CD14-positive monocyte (primary cell): ENCODE measurements around the gene SIX5. TPM values are rescaled to one million over a fixed set of nuclear protein-coding genes. Genes with fewer than 3 reads are reported as not detected.

Experiments used
- DNase-seq, 3 donors: peaks; one replicate each; pipeline ENCODE4 v3.0.0-alpha.2; 2011 to 2022
- H2AFZ ChIP-seq: 2 replicates; pipeline ENCODE4 v1.6.0; 2012; ENCODE audit warnings: mild to moderate bottlenecking, low read depth, low read length, inconsistent platforms; ENCODE audit not compliant: insufficient read depth, poor library complexity, severe bottlenecking
- H3K27ac ChIP-seq, 2 donors: 1 replicate in 1 of 2; 2 replicates in 1 of 2; pipeline ENCODE4 v1.5.1; 2012 to 2013; ENCODE audit warnings: low read length in 2 of 2, control low read depth in 1 of 2, inconsistent platforms in 1 of 2, low read depth in 1 of 2, mild to moderate bottlenecking in 1 of 2
- H3K27me3 ChIP-seq, 2 donors: one replicate each; pipeline versions ENCODE4 v1.6.0 to v1.6.1; 2011 to 2013; ENCODE audit warnings: low read length in 2 of 2; ENCODE audit not compliant: control insufficient read depth in 2 of 2, insufficient read depth in 2 of 2
- H3K36me3 ChIP-seq, 2 donors: replicated peaks in 1 of 2; 1 replicate in 1 of 2; 2 replicates in 1 of 2; pipeline versions ENCODE4 v1.5.1 to v1.6.1; 2012 to 2013; ENCODE audit warnings: low read length in 2 of 2, control low read depth in 1 of 2, inconsistent platforms in 1 of 2, mild to moderate bottlenecking in 1 of 2; ENCODE audit not compliant: insufficient read depth in 2 of 2, control insufficient read depth in 1 of 2
- H3K4me1 ChIP-seq, 2 donors: 1 replicate in 1 of 2; 2 replicates in 1 of 2; pipeline versions ENCODE4 v1.5.1 to v1.6.1; 2012 to 2013; ENCODE audit warnings: low read length in 2 of 2, control low read depth in 1 of 2, inconsistent platforms in 1 of 2, mild to moderate bottlenecking in 1 of 2, moderate library complexity in 1 of 2; ENCODE audit not compliant: insufficient read depth in 2 of 2, control insufficient read depth in 1 of 2
- H3K4me2 ChIP-seq: replicated peaks from 2 replicates; pipeline ENCODE3; 2012; ENCODE audit warnings: low read length, moderate library complexity, mild to moderate bottlenecking; ENCODE audit not compliant: poor library complexity, severe bottlenecking; ENCODE audit errors: extremely low read depth
- H3K4me3 ChIP-seq, 3 experiments: fragments of 200-600 bp in 1 of 3; sonication (generic) in 1 of 3; replicated peaks in 1 of 3; 1 replicate in 2 of 3; 2 replicates in 1 of 3; pipeline ENCODE4 v1.5.1; 2011 to 2013; ENCODE audit warnings: low read length in 3 of 3, mild to moderate bottlenecking in 3 of 3, control low read depth in 2 of 3, low read depth in 2 of 3, inconsistent platforms in 1 of 3, moderate library complexity in 1 of 3
- H3K79me2 ChIP-seq: 2 replicates; pipeline ENCODE4 v1.6.0; 2012; ENCODE audit warnings: mild to moderate bottlenecking, control low read depth, inconsistent platforms, low read length, moderate library complexity; ENCODE audit not compliant: insufficient read depth
- H3K9ac ChIP-seq: 2 replicates; pipeline ENCODE4 v1.6.0; 2017; ENCODE audit warnings: low read length, mild to moderate bottlenecking; ENCODE audit not compliant: insufficient read depth, poor library complexity, severe bottlenecking
- H3K9me3 ChIP-seq, 2 donors: replicated peaks in 1 of 2; 1 replicate in 1 of 2; 2 replicates in 1 of 2; pipeline versions ENCODE4 v1.5.1 to v1.6.1; 2012 to 2013; ENCODE audit warnings: low read length in 2 of 2, control low read depth in 1 of 2; ENCODE audit not compliant: control insufficient read depth in 1 of 2, insufficient read depth in 1 of 2
- H4K20me1 ChIP-seq: 2 replicates; pipeline ENCODE4 v1.6.0; 2012; ENCODE audit warnings: mild to moderate bottlenecking, low read length, control low read depth, moderate library complexity; ENCODE audit not compliant: insufficient read depth
- H3K27ac Mint-ChIP-seq, 7 donors: one replicate each; pipeline ENCODE4 v1.8.0; 2020; ENCODE audit warnings: mild to moderate bottlenecking in 7 of 7, mixed read lengths in 7 of 7, moderate library complexity in 6 of 7, inconsistent platforms in 2 of 7
- H3K27me3 Mint-ChIP-seq, 3 donors: one replicate each; pipeline ENCODE4 v1.8.0; 2021 to 2022; ENCODE audit warnings: low read depth in 3 of 3, mild to moderate bottlenecking in 3 of 3, mixed read lengths in 3 of 3, moderate library complexity in 3 of 3, inconsistent platforms in 1 of 3
- H3K36me3 Mint-ChIP-seq, 2 donors: one replicate each; pipeline ENCODE4 v1.8.0; 2020; ENCODE audit warnings: mixed read lengths in 2 of 2, inconsistent platforms in 1 of 2, mild to moderate bottlenecking in 1 of 2
- H3K4me1 Mint-ChIP-seq: one replicate; pipeline ENCODE4 v1.8.0; 2020; ENCODE audit warnings: mild to moderate bottlenecking, mixed read lengths
- H3K4me3 Mint-ChIP-seq, 2 donors: one replicate each; pipeline ENCODE4 v1.8.0; 2020; ENCODE audit warnings: mild to moderate bottlenecking in 2 of 2, mixed read lengths in 2 of 2, moderate library complexity in 1 of 2
- H3K9me3 Mint-ChIP-seq, 7 donors: one replicate each; pipeline ENCODE4 v1.8.0; 2020 to 2022; ENCODE audit warnings: mixed read lengths in 7 of 7, mild to moderate bottlenecking in 6 of 7, moderate library complexity in 6 of 7, inconsistent platforms in 2 of 7
- WGBS: methylation state at CpG from one replicate; pipeline ENCODE4 v1.1.5; 2013; ENCODE audit warnings: missing lambda C conversion rate; ENCODE audit not compliant: insufficient coverage; 5-methylcytosine and 5-hydroxymethylcytosine counted together
- intact Hi-C, 2 donors: fragments of 100-400 bp; cut with micrococcal nuclease; formaldehyde crosslinking; loops; one replicate each; pipeline versions ENCODE4 v1.15.0 to v1.15.1; 2023
- polyA plus RNA-seq, 3 donors: library from polyadenylated mRNA; depleted of rRNA in 1 of 3; unstranded in 2 of 3; stranded (reverse) in 1 of 3; fragments of 300-500 nt in 2 of 3; fragments of >200 nt in 1 of 3; fragmentation: Illumina TruSeq in 2 of 3; gene quantifications; 1 replicate in 2 of 3; 2 replicates in 1 of 3; pipeline ENCODE4 v1.2.3, GENCODE V29; 2012 to 2021
- TF ChIP-seq, protein P1 (sequence below): fragments of 200-600 bp; IDR thresholded peaks from one replicate; pipeline ENCODE4 v1.8.0; 2022; ENCODE audit warnings: antibody characterized with exemption, mild to moderate bottlenecking

SIX5 gene
- polyA plus RNA-seq, 3 donors = 0.04 TPM; not detected in 2

DNA sequence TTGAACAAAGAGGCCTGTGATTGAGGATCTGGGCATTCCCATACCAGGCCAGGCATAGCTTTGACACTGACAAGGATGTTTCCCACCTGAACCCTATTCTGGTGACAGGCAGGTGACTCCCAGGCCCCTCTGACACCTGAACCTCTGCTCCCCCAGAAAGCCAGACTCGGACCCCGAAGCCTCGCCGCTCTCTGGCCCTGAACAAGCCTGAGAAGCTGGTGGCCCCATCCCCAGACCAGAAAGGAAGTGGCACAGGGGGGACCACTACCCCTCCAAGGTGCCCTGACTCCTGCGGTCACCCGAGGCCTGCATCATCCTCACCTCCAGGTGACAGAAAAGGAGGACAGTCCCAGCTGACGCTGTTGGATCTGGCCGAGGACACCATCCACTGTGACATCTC, 14.7 kb downstream of the SIX5 start:
- no peaks in the 10 kb centered on the region for H3K36me3 Mint-ChIP-seq
- H3K27me3 Mint-ChIP-seq = peaks cover 31 to 47% (median 37%) of the 10 kb centered on the region in 3 donors
- WGBS = 98% methylated on average over 8 of the region's 8 CpGs
- H3K27ac ChIP-seq = no peak overlapping the region
- H3K4me2 ChIP-seq = no peak overlapping the region
- no peak overlapping the region for H3K4me3 ChIP-seq
- H3K9me3 ChIP-seq = no peaks in the 10 kb centered on the region
- TF ChIP-seq, protein P1, sequence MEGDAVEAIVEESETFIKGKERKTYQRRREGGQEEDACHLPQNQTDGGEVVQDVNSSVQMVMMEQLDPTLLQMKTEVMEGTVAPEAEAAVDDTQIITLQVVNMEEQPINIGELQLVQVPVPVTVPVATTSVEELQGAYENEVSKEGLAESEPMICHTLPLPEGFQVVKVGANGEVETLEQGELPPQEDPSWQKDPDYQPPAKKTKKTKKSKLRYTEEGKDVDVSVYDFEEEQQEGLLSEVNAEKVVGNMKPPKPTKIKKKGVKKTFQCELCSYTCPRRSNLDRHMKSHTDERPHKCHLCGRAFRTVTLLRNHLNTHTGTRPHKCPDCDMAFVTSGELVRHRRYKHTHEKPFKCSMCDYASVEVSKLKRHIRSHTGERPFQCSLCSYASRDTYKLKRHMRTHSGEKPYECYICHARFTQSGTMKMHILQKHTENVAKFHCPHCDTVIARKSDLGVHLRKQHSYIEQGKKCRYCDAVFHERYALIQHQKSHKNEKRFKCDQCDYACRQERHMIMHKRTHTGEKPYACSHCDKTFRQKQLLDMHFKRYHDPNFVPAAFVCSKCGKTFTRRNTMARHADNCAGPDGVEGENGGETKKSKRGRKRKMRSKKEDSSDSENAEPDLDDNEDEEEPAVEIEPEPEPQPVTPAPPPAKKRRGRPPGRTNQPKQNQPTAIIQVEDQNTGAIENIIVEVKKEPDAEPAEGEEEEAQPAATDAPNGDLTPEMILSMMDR = no peak
- H3K27ac Mint-ChIP-seq = no peak overlapping the region
- H3K4me1 Mint-ChIP-seq = no peaks in the 10 kb centered on the region
- H3K4me1 ChIP-seq = no peaks in the 10 kb centered on the region
- no peak overlapping the region for H3K9ac ChIP-seq
- no peak overlapping the region for H2AFZ ChIP-seq
- H3K4me3 Mint-ChIP-seq = no peak overlapping the region
- DNase-seq = no peak
- no peaks in the 10 kb centered on the region for H3K79me2 ChIP-seq
- H3K9me3 Mint-ChIP-seq = peaks cover 0 to 8% (median 0%) of the 10 kb centered on the region in 7 donors
- H4K20me1 ChIP-seq = no peaks in the 10 kb centered on the region
- H3K27me3 ChIP-seq = peaks cover 0 to 7% of the 10 kb centered on the region in 2 donors
- intact Hi-C loops = no loop called here
- H3K36me3 ChIP-seq = no peaks in the 10 kb centered on the region

DNA sequence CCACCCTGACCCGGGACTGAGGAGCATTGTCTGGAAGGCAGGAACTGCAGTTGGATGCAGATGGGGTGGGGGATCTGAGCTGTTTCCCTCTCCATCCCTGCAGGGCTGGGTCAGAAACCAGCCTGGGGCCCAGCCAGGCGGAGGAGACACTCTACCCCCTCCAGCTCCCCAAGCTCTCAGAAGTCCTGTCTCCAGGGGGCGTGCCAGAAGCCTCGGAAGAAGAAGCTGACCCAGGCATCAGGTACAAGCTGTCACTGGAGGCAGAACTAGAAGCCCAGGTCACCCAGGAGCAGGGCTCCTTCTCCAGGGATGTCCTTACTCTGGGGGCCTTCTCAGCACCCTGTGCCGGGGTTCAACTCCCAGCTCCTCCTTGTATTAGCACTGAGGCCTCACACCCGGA, 15.5 kb downstream of the SIX5 start:
- no peak overlapping the region for H3K27ac ChIP-seq

More for the DNA sequence above, 15.5 kb downstream of the SIX5 start:
- Histone ChIP-seq H3K27me3 (peaks cover 0 to 3% of the 10 kb centered on the region in 2 donors), H4K20me1 (no peaks in the 10 kb centered on the region), H3K9me3 (no peaks in the 10 kb centered on the region), H3K79me2 (no peaks in the 10 kb centered on the region), H3K4me2 (no peak overlapping the region), H3K9ac (no peak overlapping the region), H3K4me3 (no peak overlapping the region), H3K4me1 (no peaks in the 10 kb centered on the region), H2AFZ (no peak overlapping the region), H3K36me3 (no peaks in the 10 kb centered on the region)
- no peak for DNase-seq
- no peak overlapping the region for H3K4me3 Mint-ChIP-seq
- WGBS = 77% methylated on average over 5 of the region's 6 CpGs
- H3K4me1 Mint-ChIP-seq = no peaks in the 10 kb centered on the region
- TF ChIP-seq, protein P1 = no peak
- H3K27me3 Mint-ChIP-seq = peaks cover 27 to 43% (median 39%) of the 10 kb centered on the region in 3 donors
- no peak overlapping the region for H3K27ac Mint-ChIP-seq
- intact Hi-C loops = no loop called here
- peaks cover 0 to 8% (median 0%) of the 10 kb centered on the region in 7 donors for H3K9me3 Mint-ChIP-seq
- no peaks in the 10 kb centered on the region for H3K36me3 Mint-ChIP-seq
